Measurements from ENCODE around the gene NSMCE4A. TPM values are rescaled to one million over a fixed set of nuclear protein-coding genes. Genes with fewer than 3 reads are reported as not detected.

NSMCE4A gene
- polyA plus RNA-seq, 1 donor (not counting 4 experiments of a cell fraction or from before 2014, with no cell fraction given) = 52.0 TPM

DNA sequence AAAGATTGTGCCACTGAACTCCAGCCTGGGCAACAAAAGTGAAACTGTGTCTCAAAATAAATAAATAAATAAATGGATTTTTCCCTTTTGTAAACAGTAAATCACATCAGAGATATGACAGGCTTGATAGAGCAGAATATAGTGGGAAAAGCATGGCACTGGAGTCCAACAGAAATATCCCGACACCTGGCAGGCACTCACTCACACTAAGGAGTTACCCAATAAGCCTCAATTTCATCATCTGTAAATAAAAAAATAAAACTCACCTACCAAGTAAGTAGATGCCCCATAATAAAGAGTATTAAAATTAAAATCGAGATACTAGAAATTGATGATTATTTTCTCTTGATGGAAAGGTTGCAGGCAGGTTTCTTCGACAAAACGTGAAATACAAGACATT, 48.9 kb downstream of the NSMCE4A start:
- Histone ChIP-seq H3K27ac (ENCODE audit: control insufficient read depth, insufficient read depth, low read length) (peak overlapping the region; percentile 94), H3K4me3 (ENCODE audit: control insufficient read depth in 2 of 3, extremely low read depth in 1 of 3, insufficient read depth in 2 of 3, low read depth in 1 of 3, low read length in 3 of 3) (peak overlapping the region in 2 of 3 experiments; percentile 62 to 79), H4K20me1 (ENCODE audit: control insufficient read depth, extremely low read depth, insufficient read depth, low read length) (no peaks in the 10 kb centered on the region), H3K9ac (ENCODE audit: control insufficient read depth, extremely low read depth, insufficient read depth, low read length) (no peak overlapping the region), H3K79me2 (ENCODE audit: control insufficient read depth, insufficient read depth, low read length) (peaks cover 28% of the 10 kb centered on the region), H3K4me1 (ENCODE audit: control insufficient read depth, extremely low read depth, insufficient read depth, low read length) (peaks cover 21% of the 10 kb centered on the region), H3K27me3 (ENCODE audit: control insufficient read depth, extremely low read depth, insufficient read depth, low read length) (no peaks in the 10 kb centered on the region), H3K9me1 (ENCODE audit: control insufficient read depth, extremely low read depth, insufficient read depth, low read length) (no peaks in the 10 kb centered on the region), H3K36me3 (ENCODE audit: control insufficient read depth in 2 of 2, extremely low read depth in 1 of 2, insufficient read depth in 2 of 2, low read length in 2 of 2) (peaks cover 0 to 4% of the 10 kb centered on the region in 2 experiments), H2AFZ (ENCODE audit: control insufficient read depth, low read length) (no peak overlapping the region), H3K9me3 (ENCODE audit: control insufficient read depth, low read depth, low read length) (no peaks in the 10 kb centered on the region), H3K4me2 (ENCODE audit: control insufficient read depth, extremely low read depth, insufficient read depth, low read depth, low read length) (peak overlapping the region; percentile 80)
- dilution Hi-C loops (cut with MboI; ENCODE audit: extremely low pct_ligation_motif_present, low sequenced_read_pairs) = no loop called here
- DNase-seq (ENCODE audit: low read depth, low spot score) (no peak), FAIRE-seq (no peak)
- TF ChIP-seq, protein P1, sequence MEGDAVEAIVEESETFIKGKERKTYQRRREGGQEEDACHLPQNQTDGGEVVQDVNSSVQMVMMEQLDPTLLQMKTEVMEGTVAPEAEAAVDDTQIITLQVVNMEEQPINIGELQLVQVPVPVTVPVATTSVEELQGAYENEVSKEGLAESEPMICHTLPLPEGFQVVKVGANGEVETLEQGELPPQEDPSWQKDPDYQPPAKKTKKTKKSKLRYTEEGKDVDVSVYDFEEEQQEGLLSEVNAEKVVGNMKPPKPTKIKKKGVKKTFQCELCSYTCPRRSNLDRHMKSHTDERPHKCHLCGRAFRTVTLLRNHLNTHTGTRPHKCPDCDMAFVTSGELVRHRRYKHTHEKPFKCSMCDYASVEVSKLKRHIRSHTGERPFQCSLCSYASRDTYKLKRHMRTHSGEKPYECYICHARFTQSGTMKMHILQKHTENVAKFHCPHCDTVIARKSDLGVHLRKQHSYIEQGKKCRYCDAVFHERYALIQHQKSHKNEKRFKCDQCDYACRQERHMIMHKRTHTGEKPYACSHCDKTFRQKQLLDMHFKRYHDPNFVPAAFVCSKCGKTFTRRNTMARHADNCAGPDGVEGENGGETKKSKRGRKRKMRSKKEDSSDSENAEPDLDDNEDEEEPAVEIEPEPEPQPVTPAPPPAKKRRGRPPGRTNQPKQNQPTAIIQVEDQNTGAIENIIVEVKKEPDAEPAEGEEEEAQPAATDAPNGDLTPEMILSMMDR (optimal IDR thresholded peaks at IDR 0.05 in 1 of 3, IDR thresholded peaks at IDR 0.05 in 1 of 3, conservative IDR thresholded peaks at IDR 0.05 in 1 of 3; ENCODE audit: extremely low read depth in 1 of 3, insufficient read depth in 2 of 3, low read length in 3 of 3) = no peak
- no peak for TF ChIP-seq EZH2 (IDR thresholded peaks at IDR 0.05; ENCODE audit: low read length)

DNA sequence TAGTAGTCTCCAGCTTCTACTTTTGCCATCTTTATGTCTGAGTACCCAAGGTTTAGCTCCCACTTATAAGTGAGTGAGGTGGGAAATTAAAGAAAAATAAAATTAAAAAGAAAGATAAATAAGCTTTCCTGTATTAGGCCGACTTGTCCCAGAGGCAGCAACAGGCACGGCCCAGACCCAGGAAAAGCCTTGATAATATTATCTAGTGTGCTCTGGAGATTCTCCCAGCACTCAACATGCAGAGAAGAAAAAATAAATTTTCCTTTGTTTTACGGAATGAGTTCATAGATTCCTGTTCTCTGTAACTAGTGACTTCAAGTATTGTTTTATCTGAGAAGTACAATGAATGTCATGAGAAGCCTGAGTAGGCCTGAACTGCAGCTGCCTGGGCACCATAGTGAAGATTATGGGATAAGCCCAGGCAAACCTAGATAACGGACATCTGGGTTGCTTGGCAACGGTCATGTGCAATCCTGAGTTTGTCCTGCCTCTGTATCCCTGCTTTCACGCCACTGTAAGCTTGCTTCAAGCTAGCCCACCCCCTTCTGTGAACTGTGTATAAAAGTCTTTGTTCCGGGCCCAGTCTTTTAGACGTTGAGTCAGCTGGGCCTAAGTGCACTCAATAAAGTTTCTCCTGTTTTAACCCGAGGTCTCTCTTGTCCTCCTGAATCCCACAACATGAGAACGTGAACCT, 53.6 kb downstream of the NSMCE4A start:
- FAIRE-seq = no peak
- dilution Hi-C loops (cut with MboI; ENCODE audit: extremely low pct_ligation_motif_present, low sequenced_read_pairs) = no loop called here

More for the DNA sequence above, 53.6 kb downstream of the NSMCE4A start:
- no peak overlapping the region for H3K4me3 ChIP-seq (ENCODE audit: control insufficient read depth in 2 of 3, extremely low read depth in 1 of 3, insufficient read depth in 2 of 3, low read depth in 1 of 3, low read length in 3 of 3)
- TF ChIP-seq, protein P1 (optimal IDR thresholded peaks at IDR 0.05 in 1 of 3, IDR thresholded peaks at IDR 0.05 in 1 of 3, conservative IDR thresholded peaks at IDR 0.05 in 1 of 3; ENCODE audit: extremely low read depth in 1 of 3, insufficient read depth in 2 of 3, low read length in 3 of 3) = no peak
- TF ChIP-seq EZH2 (IDR thresholded peaks at IDR 0.05; ENCODE audit: low read length) = no peak
- DNase-seq (ENCODE audit: low read depth, low spot score) = no peak
- H3K27me3 ChIP-seq (ENCODE audit: control insufficient read depth, extremely low read depth, insufficient read depth, low read length) = no peaks in the 10 kb centered on the region
- no peak overlapping the region for H3K27ac ChIP-seq (ENCODE audit: control insufficient read depth, insufficient read depth, low read length)
- H3K4me1 ChIP-seq (ENCODE audit: control insufficient read depth, extremely low read depth, insufficient read depth, low read length) = no peaks in the 10 kb centered on the region
- no peaks in the 10 kb centered on the region for H4K20me1 ChIP-seq (ENCODE audit: control insufficient read depth, extremely low read depth, insufficient read depth, low read length)
- H3K36me3 ChIP-seq (ENCODE audit: control insufficient read depth in 2 of 2, extremely low read depth in 1 of 2, insufficient read depth in 2 of 2, low read length in 2 of 2) = peaks cover 4 to 7% of the 10 kb centered on the region in 2 experiments
- no peaks in the 10 kb centered on the region for H3K9me3 ChIP-seq (ENCODE audit: control insufficient read depth, low read depth, low read length)
- no peak overlapping the region for H2AFZ ChIP-seq (ENCODE audit: control insufficient read depth, low read length)
- no peak overlapping the region for H3K9ac ChIP-seq (ENCODE audit: control insufficient read depth, extremely low read depth, insufficient read depth, low read length)
- peaks cover 15% of the 10 kb centered on the region for H3K79me2 ChIP-seq (ENCODE audit: control insufficient read depth, insufficient read depth, low read length)
- no peaks in the 10 kb centered on the region for H3K9me1 ChIP-seq (ENCODE audit: control insufficient read depth, extremely low read depth, insufficient read depth, low read length)
- H3K4me2 ChIP-seq (ENCODE audit: control insufficient read depth, extremely low read depth, insufficient read depth, low read depth, low read length) = no peak overlapping the region
